Measurements from ENCODE around the gene CIRBP. TPM values are rescaled to one million over a fixed set of nuclear protein-coding genes. Genes with fewer than 3 reads are reported as not detected.

Gene CIRBP
- total RNA-seq, 4 donors from 2014 or later: 258 to 623 (median 458) TPM

DNA sequence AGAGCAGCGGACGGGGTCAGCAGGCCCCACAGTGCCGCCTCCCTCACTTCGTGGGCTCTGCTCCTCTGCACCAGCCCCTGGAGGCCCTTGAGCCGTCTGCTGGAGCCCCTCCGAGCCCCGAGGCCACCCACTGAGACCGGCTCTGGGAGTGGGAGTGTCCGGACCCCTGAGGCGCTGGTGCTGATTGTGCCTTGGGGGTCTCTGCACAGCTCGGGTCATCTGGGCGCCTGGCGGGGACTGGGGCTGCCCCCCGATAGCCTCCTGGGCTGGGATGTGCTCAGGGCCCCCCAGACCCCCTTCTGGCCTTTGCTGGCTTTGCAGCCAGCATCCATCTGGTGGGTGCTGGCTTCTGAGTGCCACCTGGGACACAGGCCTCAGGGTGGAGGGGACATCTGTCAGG is 46.7 kb upstream of the CIRBP start:
- Histone ChIP-seq H3K36me3 (peaks cover 0 to 73% (median 0%) of the 10 kb centered on the region in 3 donors), H3K27me3 (no peaks in the 10 kb centered on the region), H3K4me1 (peaks cover 0 to 14% (median 0%) of the 10 kb centered on the region in 4 donors), H3K27ac (no peak overlapping the region), H3K4me3 (no peak overlapping the region), H3K9me3 (no peaks in the 10 kb centered on the region)
- no peak for DNase-seq
- TF ChIP-seq POLR2A (IDR thresholded peaks at IDR 0.05): no peak
- TF ChIP-seq, protein P1, sequence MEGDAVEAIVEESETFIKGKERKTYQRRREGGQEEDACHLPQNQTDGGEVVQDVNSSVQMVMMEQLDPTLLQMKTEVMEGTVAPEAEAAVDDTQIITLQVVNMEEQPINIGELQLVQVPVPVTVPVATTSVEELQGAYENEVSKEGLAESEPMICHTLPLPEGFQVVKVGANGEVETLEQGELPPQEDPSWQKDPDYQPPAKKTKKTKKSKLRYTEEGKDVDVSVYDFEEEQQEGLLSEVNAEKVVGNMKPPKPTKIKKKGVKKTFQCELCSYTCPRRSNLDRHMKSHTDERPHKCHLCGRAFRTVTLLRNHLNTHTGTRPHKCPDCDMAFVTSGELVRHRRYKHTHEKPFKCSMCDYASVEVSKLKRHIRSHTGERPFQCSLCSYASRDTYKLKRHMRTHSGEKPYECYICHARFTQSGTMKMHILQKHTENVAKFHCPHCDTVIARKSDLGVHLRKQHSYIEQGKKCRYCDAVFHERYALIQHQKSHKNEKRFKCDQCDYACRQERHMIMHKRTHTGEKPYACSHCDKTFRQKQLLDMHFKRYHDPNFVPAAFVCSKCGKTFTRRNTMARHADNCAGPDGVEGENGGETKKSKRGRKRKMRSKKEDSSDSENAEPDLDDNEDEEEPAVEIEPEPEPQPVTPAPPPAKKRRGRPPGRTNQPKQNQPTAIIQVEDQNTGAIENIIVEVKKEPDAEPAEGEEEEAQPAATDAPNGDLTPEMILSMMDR (IDR thresholded peaks at IDR 0.05): no peak

DNA sequence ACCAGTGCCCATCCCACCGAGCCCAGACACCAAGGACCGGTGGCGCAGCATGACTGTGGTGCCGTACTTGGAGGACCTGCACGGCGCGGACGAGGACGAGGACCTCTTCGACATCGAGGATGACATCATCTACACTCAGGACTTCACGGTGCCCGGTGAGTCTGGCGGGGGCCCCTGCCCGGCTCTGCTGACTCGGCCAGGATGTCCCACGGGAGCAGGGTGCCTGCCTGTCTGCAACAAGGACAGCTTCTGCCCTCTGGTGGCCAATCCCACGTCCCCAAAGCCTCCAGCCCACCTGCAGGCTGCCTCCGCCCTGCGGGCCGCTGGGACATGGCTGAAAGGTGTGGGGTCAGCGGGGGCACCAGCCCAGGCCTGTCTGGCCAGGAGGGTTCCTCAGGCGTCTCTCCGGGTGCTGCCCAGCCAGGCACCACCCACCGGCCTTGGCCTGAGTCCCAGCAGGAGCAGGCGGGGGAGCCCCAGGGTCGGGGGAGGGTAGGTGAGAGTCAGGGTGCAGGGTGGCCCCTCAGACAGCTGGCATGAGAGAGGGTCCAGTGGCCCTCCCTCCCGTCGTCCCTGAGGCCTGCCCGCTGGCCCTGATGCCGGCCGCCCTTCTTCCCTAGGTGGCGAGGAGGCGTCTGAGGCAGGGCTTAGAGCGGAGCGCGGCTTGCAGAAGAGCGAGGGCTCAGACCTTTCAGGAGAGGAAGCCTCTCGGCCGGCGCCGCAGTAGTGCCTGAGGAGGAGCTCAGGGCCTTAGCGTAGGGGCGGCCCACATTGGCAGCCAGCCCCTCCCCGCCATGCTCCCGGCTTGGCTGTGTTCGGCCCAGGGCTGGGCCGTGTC is 45.9 kb upstream of the CIRBP start:
- Histone ChIP-seq H3K4me3 (no peak overlapping the region), H3K27me3 (no peaks in the 10 kb centered on the region), H3K4me1 (peaks cover 0 to 7% (median 0%) of the 10 kb centered on the region in 4 donors), H3K9me3 (no peaks in the 10 kb centered on the region), H3K36me3 (peaks cover 0 to 82% (median 0%) of the 10 kb centered on the region in 3 donors), H3K27ac (no peak overlapping the region)
- DNase-seq: peak in 1 of 3 donors; percentile 67
- no peak for TF ChIP-seq POLR2A (IDR thresholded peaks at IDR 0.05)
- TF ChIP-seq, protein P1 (IDR thresholded peaks at IDR 0.05): peak in 4 of 6 experiments; percentile 10 to 44 (median 38)

DNA sequence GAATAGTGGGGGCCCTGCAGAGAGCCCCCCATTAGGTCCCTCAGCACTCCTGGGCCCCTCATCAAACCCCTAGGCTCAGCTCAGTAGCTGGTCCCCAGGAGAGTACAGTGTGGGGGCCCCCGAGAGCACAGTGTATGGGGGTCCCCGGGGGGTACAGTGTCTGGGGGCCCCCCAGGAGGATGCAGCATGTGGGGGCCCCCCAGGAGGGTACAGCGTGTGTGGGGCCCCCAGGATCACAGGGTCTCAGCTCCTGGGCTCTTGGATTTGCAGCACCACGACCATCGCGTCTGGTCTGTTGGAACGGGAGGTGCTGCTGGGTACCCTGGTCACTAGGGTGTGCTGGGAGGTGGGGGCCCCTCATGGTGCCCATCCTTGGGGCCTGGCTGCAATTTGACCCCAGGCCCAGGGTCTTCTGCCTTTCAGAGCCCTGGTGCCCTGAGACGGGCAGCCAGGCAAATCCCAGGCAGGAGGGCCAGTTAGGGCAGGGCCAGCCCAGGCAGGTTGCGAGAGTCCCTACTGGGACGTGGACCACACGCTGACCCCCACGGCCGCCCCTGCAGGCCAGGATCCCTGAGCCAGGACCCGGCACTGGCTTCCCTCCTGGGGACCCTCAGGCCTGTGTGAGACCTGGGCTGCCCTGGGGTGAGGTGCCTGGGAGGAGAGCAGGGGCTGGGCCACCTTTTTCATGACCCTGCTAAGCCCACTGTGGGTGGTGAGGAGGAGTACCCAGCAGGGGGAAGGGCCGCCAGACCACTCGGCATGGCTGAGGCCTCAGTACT is 44.9 kb upstream of the CIRBP start:
- H3K4me1 ChIP-seq: no peaks in the 10 kb centered on the region
- H3K9me3 ChIP-seq: no peaks in the 10 kb centered on the region
- H3K27ac ChIP-seq: no peak overlapping the region
- no peak for DNase-seq
- H3K36me3 ChIP-seq: peaks cover 0 to 84% (median 0%) of the 10 kb centered on the region in 3 donors
- no peak for TF ChIP-seq POLR2A (IDR thresholded peaks at IDR 0.05)
- TF ChIP-seq, protein P1 (IDR thresholded peaks at IDR 0.05): no peak
- H3K4me3 ChIP-seq: no peak overlapping the region
- no peaks in the 10 kb centered on the region for H3K27me3 ChIP-seq

DNA sequence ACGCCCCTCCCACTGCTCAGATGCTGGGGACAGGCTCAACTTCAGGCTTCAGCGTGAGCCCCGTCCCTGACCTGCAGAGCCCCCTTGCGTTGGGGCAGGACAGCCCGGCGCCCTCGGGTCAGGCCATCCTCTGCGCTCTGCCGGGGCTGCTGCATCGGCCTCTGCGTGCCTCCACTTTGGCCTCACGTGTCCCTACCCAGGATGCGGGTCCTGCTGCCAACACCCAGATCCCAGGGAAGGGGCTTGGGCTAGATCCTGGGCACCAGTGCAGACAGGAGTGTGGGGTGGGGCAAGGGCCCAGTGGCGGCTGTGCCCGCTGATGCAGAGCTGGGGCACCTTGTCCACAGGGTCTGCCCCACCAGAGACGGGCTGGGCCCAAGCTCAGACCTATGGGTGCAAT is 44.3 kb upstream of the CIRBP start:
- Histone ChIP-seq H3K36me3 (peaks cover 0 to 81% (median 0%) of the 10 kb centered on the region in 3 donors), H3K4me1 (no peaks in the 10 kb centered on the region), H3K9me3 (no peaks in the 10 kb centered on the region), H3K4me3 (no peak overlapping the region), H3K27me3 (no peaks in the 10 kb centered on the region), H3K27ac (no peak overlapping the region)
- no peak for DNase-seq
- TF ChIP-seq, protein P1 (IDR thresholded peaks at IDR 0.05): no peak
- no peak for TF ChIP-seq POLR2A (IDR thresholded peaks at IDR 0.05)

DNA sequence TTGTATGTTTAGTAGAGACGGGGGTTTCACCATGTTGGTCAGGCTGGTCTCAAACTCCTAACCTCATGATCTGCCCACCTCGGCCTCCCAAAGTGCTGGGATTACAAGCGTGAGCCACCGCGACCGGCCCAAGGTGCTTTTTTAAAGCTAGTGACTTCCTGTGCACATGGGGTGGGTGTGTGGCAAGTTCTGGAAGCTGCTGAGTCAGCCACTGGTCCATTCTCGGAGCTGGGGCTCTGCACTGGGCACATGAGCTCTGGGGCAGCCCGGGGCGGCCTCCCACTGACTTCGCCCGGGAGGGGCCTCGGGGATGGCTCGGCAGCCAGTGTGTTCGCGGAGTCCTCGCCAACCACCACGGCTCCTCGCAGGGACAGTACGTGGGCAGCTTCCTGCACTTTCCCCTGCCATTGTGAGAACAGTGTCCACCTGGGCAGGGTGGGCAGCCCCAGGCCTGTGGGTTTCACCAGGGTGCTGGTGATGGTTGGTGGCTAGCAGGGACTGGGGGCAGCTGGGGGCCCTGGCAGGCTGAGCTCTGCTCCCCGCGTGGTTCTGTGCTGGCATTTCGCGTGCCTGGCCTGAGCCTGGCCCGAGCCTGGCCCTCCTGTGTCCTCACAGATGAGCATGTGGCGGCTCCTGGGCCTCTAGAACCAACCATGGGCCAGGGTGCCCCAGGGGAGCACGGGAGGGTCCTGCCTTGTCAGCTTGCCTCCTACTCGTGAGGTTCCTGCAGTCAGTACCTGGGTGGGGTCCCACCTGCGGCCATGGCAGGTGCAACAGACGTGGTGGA is 43.5 kb upstream of the CIRBP start:
- TF ChIP-seq, protein P1 (IDR thresholded peaks at IDR 0.05): no peak
- no peak for TF ChIP-seq POLR2A (IDR thresholded peaks at IDR 0.05)
- Histone ChIP-seq H3K36me3 (peaks cover 0 to 73% (median 0%) of the 10 kb centered on the region in 3 donors), H3K27ac (no peak overlapping the region), H3K27me3 (no peaks in the 10 kb centered on the region), H3K9me3 (no peaks in the 10 kb centered on the region), H3K4me3 (no peak overlapping the region), H3K4me1 (no peaks in the 10 kb centered on the region)
- DNase-seq: no peak

Measured in Peyer's patch (tissue), 4 donors.